Tibial nerve (tissue), 4 donors: Measurements from ENCODE around the gene CACNG1. TPM values are rescaled to one million over a fixed set of nuclear protein-coding genes. Genes with fewer than 3 reads are reported as not detected.

ENCODE experiments used
- DNase-seq, 2 donors: peaks; one replicate each; pipeline ENCODE4 v3.0.0-alpha.2; 2019; ENCODE audit warnings: low spot score in 2 of 2
- H3K27ac ChIP-seq, 4 donors: fragments of 200-600 bp; sonication (generic) in 3 of 4; one replicate each; pipeline ENCODE4 v1.5.1; 2017 to 2019; ENCODE audit warnings: mild to moderate bottlenecking in 1 of 4
- H3K27me3 ChIP-seq, 2 donors: fragments of 200-600 bp; sonication (generic) in 1 of 2; one replicate each; pipeline versions ENCODE4 v1.5.1 to v1.6.0; 2017 to 2019
- H3K36me3 ChIP-seq, 3 donors: fragments of 200-600 bp; sonication (generic); one replicate each; pipeline ENCODE4 v1.5.1; 2018 to 2019
- H3K4me1 ChIP-seq, 4 donors: fragments of 200-600 bp; sonication (generic) in 3 of 4; one replicate each; pipeline ENCODE4 v1.5.1; 2017 to 2019
- H3K4me3 ChIP-seq, 4 donors: fragments of 200-600 bp; sonication (generic) in 3 of 4; one replicate each; pipeline ENCODE4 v1.5.1; 2017 to 2019; ENCODE audit warnings: mild to moderate bottlenecking in 1 of 4, moderate library complexity in 1 of 4
- H3K9me3 ChIP-seq, 4 donors: fragments of 200-600 bp; sonication (generic) in 3 of 4; one replicate each; pipeline ENCODE4 v1.5.1; 2017 to 2019
- CTCF ChIP-seq, 5 experiments: fragments of 200-600 bp in 3 of 5; fragments of 450-650 bp in 2 of 5; sonication (generic) in 3 of 5; IDR thresholded peaks; one replicate each; pipeline ENCODE4 v1.5.1; 2016 to 2019; ENCODE audit warnings: antibody characterized with exemption in 5 of 5, mild to moderate bottlenecking in 3 of 5, moderate library complexity in 2 of 5
- EP300 ChIP-seq, 2 donors: sonication (generic); formaldehyde crosslinking; IDR thresholded peaks; one replicate each; pipeline ENCODE4 v1.6.1; 2017; ENCODE audit warnings: antibody characterized with exemption in 2 of 2, mild to moderate bottlenecking in 1 of 2
- POLR2A ChIP-seq, 2 donors: fragments of 450-650 bp; IDR thresholded peaks; one replicate each; pipeline ENCODE4 v1.6.1; 2017; ENCODE audit warnings: antibody characterized with exemption in 2 of 2, mild to moderate bottlenecking in 2 of 2, moderate library complexity in 2 of 2
- WGBS, 2 donors: methylation state at CpG; one replicate each; pipeline ENCODE4 v1.1.5; 2018; 5-methylcytosine and 5-hydroxymethylcytosine counted together
- total RNA-seq, 4 donors: library from RNA; depleted of rRNA; stranded (reverse); fragments of >200 nt; gene quantifications; one replicate each; pipeline ENCODE4 v1.1.0, GENCODE V29; 2016

The CACNG1 gene
- total RNA-seq, 4 donors from 2014 or later: not detected

GRCh38 chr17:67054608-67055007 is 10.3 kb downstream of the CACNG1 start:
- no peaks in the 10 kb centered on the region for H3K27me3 ChIP-seq
- no peak overlapping the region for H3K4me3 ChIP-seq
- TF ChIP-seq CTCF (IDR thresholded peaks at IDR 0.05) (no peak), POLR2A (IDR thresholded peaks at IDR 0.05) (no peak), EP300 (IDR thresholded peaks at IDR 0.05) (no peak)
- no peaks in the 10 kb centered on the region for H3K4me1 ChIP-seq
- peaks cover 0 to 5% (median 0%) of the 10 kb centered on the region in 3 donors for H3K36me3 ChIP-seq
- H3K9me3 ChIP-seq: peaks cover 0 to 14% (median 0%) of the 10 kb centered on the region in 4 donors
- H3K27ac ChIP-seq: no peak overlapping the region
- WGBS, 2 donors: 87 to 88% methylated on average over 5 of the region's 5 CpGs
- no peak for DNase-seq

GRCh38 chr17:67055041-67055443 is 10.7 kb downstream of the CACNG1 start:
- Histone ChIP-seq H3K9me3 (peaks cover 0 to 10% (median 0%) of the 10 kb centered on the region in 4 donors), H3K4me1 (no peaks in the 10 kb centered on the region), H3K36me3 (peaks cover 0 to under 1% (median 0%) of the 10 kb centered on the region in 3 donors), H3K27ac (no peak overlapping the region), H3K4me3 (no peak overlapping the region), H3K27me3 (no peaks in the 10 kb centered on the region)
- TF ChIP-seq EP300 (IDR thresholded peaks at IDR 0.05) (no peak), CTCF (IDR thresholded peaks at IDR 0.05) (no peak), POLR2A (IDR thresholded peaks at IDR 0.05) (no peak)
- WGBS, 2 donors: 86 to 92% methylated on average over 5 to 19 of the region's 19 CpGs
- no peak for DNase-seq

- no peak for TF ChIP-seq POLR2A (IDR thresholded peaks at IDR 0.05)
- no peak for TF ChIP-seq EP300 (IDR thresholded peaks at IDR 0.05)
- no peak for TF ChIP-seq CTCF (IDR thresholded peaks at IDR 0.05)
- no peak overlapping the region for H3K4me3 ChIP-seq
- no peaks in the 10 kb centered on the region for H3K9me3 ChIP-seq
- no peak for DNase-seq
- H3K4me1 ChIP-seq: no peaks in the 10 kb centered on the region
- no peaks in the 10 kb centered on the region for H3K27me3 ChIP-seq
- H3K36me3 ChIP-seq: no peaks in the 10 kb centered on the region
- WGBS, 2 donors: 77 to 83% methylated on average over 29 of the region's 29 CpGs
- H3K27ac ChIP-seq: no peak overlapping the region
Observed at GRCh38 chr17:67055811-67056745, 11.7 kb downstream of the CACNG1 start.

- Histone ChIP-seq H3K4me1 (no peaks in the 10 kb centered on the region), H3K27ac (no peak overlapping the region), H3K27me3 (no peaks in the 10 kb centered on the region), H3K9me3 (no peaks in the 10 kb centered on the region), H3K4me3 (no peak overlapping the region), H3K36me3 (no peaks in the 10 kb centered on the region)
- DNase-seq: no peak
- TF ChIP-seq EP300 (IDR thresholded peaks at IDR 0.05): no peak
- no peak for TF ChIP-seq POLR2A (IDR thresholded peaks at IDR 0.05)
- TF ChIP-seq CTCF (IDR thresholded peaks at IDR 0.05): no peak
- WGBS, 2 donors: 84 to 86% methylated on average over 18 of the region's 18 CpGs
Observed at GRCh38 chr17:67056746-67057490, 12.6 kb downstream of the CACNG1 start.

- H3K36me3 ChIP-seq: no peaks in the 10 kb centered on the region
- TF ChIP-seq POLR2A (IDR thresholded peaks at IDR 0.05) (no peak), EP300 (IDR thresholded peaks at IDR 0.05) (no peak), CTCF (IDR thresholded peaks at IDR 0.05) (no peak)
- H3K4me1 ChIP-seq: no peaks in the 10 kb centered on the region
- H3K27ac ChIP-seq: no peak overlapping the region
- no peak overlapping the region for H3K4me3 ChIP-seq
- H3K9me3 ChIP-seq: no peaks in the 10 kb centered on the region
- WGBS, 2 donors: 94% methylated on average over 8 of the region's 8 CpGs
- H3K27me3 ChIP-seq: no peaks in the 10 kb centered on the region
- no peak for DNase-seq
Observed at GRCh38 chr17:67058036-67058435, 13.7 kb downstream of the CACNG1 start.
